Measurements from ENCODE around the gene PXYLP1.
A peak's percentile ranks its signal among the peaks of the same experiment; 100 is the strongest.

PXYLP1 gene

GRCh38 chr3:141332416-141332815 is 100.8 kb downstream of the PXYLP1 start:
- WGBS (ENCODE audit: extremely low coverage, insufficient coverage, insufficient read length) = no CpG with 5 or more reads among the region's 5 CpGs
- Histone ChIP-seq H3K4me2 (ENCODE audit: low read length) (no peak overlapping the region), H3K79me1 (ENCODE audit: low read length) (peaks cover 3% of the 10 kb centered on the region), H3K79me2 (ENCODE audit: control insufficient read depth, insufficient read depth, low read length, poor library complexity) (no peaks in the 10 kb centered on the region), H3K23ac (ENCODE audit: low read length) (no peak overlapping the region), H3K4ac (ENCODE audit: low read depth, low read length) (no peak overlapping the region), H3K18ac (ENCODE audit: low read length) (no peak overlapping the region), H3K4me1 (ENCODE audit: control insufficient read depth in 1 of 2, insufficient read depth in 2 of 2, low read length in 2 of 2) (peaks cover 4 to 11% of the 10 kb centered on the region in 2 experiments), H3K9ac (ENCODE audit: low read length) (no peak overlapping the region), H2BK120ac (ENCODE audit: insufficient read depth, low read length, poor library complexity) (no peak overlapping the region), H4K91ac (ENCODE audit: low read depth, low read length) (peak overlapping the region; percentile 30), H2BK12ac (ENCODE audit: low read length) (no peak overlapping the region), H3K4me3 (ENCODE audit: low read depth, low read length) (no peak overlapping the region), H2AFZ (ENCODE audit: insufficient read depth, low read length, poor library complexity) (no peak overlapping the region), H3K36me3 (ENCODE audit: control insufficient read depth in 1 of 2, insufficient read depth in 2 of 2, low read length in 2 of 2) (no peaks in the 10 kb centered on the region), H4K8ac (ENCODE audit: low read depth, low read length) (no peak overlapping the region), H3K27ac (ENCODE audit: low read depth, low read length) (no peak overlapping the region), H4K12ac (ENCODE audit: low read depth, low read length) (no peak overlapping the region), H3K14ac (ENCODE audit: low read length) (no peak overlapping the region), H3K9me3 (ENCODE audit: insufficient read depth, low read depth, low read length) (no peaks in the 10 kb centered on the region), H3K27me3 (ENCODE audit: insufficient read depth, low read length) (no peaks in the 10 kb centered on the region), H2AK5ac (ENCODE audit: low read length) (no peak overlapping the region), H2BK5ac (ENCODE audit: low read depth, low read length, poor library complexity) (no peak overlapping the region)
- DNase-seq = no peak

GRCh38 chr3:141333836-141334626 is 102.4 kb downstream of the PXYLP1 start:
- H3K23ac ChIP-seq (ENCODE audit: low read length) = no peak overlapping the region
- no peaks in the 10 kb centered on the region for H3K79me2 ChIP-seq (ENCODE audit: control insufficient read depth, insufficient read depth, low read length, poor library complexity)
- H3K79me1 ChIP-seq (ENCODE audit: low read length) = peaks cover 3% of the 10 kb centered on the region
- H3K9ac ChIP-seq (ENCODE audit: low read length) = no peak overlapping the region
- no peak for DNase-seq
- H4K8ac ChIP-seq (ENCODE audit: low read depth, low read length) = no peak overlapping the region
- peaks cover 4 to 11% of the 10 kb centered on the region in 2 experiments for H3K4me1 ChIP-seq (ENCODE audit: control insufficient read depth in 1 of 2, insufficient read depth in 2 of 2, low read length in 2 of 2)
- H4K12ac ChIP-seq (ENCODE audit: low read depth, low read length) = no peak overlapping the region
- H4K91ac ChIP-seq (ENCODE audit: low read depth, low read length) = no peak overlapping the region
- H3K4me3 ChIP-seq (ENCODE audit: low read depth, low read length) = no peak overlapping the region
- no peak overlapping the region for H3K14ac ChIP-seq (ENCODE audit: low read length)
- H3K27me3 ChIP-seq (ENCODE audit: insufficient read depth, low read length) = no peaks in the 10 kb centered on the region
- no peak overlapping the region for H3K4ac ChIP-seq (ENCODE audit: low read depth, low read length)
- H2BK120ac ChIP-seq (ENCODE audit: insufficient read depth, low read length, poor library complexity) = no peak overlapping the region
- no peak overlapping the region for H2AFZ ChIP-seq (ENCODE audit: insufficient read depth, low read length, poor library complexity)
- no CpG with 5 or more reads among the region's 3 CpGs for WGBS (ENCODE audit: extremely low coverage, insufficient coverage, insufficient read length)
- H2BK12ac ChIP-seq (ENCODE audit: low read length) = no peak overlapping the region
- no peak overlapping the region for H2AK5ac ChIP-seq (ENCODE audit: low read length)
- no peaks in the 10 kb centered on the region for H3K9me3 ChIP-seq (ENCODE audit: insufficient read depth, low read depth, low read length)
- no peak overlapping the region for H3K27ac ChIP-seq (ENCODE audit: low read depth, low read length)
- no peak overlapping the region for H3K4me2 ChIP-seq (ENCODE audit: low read length)
- no peak overlapping the region for H2BK5ac ChIP-seq (ENCODE audit: low read depth, low read length, poor library complexity)
- no peak overlapping the region for H3K18ac ChIP-seq (ENCODE audit: low read length)
- no peaks in the 10 kb centered on the region for H3K36me3 ChIP-seq (ENCODE audit: control insufficient read depth in 1 of 2, insufficient read depth in 2 of 2, low read length in 2 of 2)

DNA sequence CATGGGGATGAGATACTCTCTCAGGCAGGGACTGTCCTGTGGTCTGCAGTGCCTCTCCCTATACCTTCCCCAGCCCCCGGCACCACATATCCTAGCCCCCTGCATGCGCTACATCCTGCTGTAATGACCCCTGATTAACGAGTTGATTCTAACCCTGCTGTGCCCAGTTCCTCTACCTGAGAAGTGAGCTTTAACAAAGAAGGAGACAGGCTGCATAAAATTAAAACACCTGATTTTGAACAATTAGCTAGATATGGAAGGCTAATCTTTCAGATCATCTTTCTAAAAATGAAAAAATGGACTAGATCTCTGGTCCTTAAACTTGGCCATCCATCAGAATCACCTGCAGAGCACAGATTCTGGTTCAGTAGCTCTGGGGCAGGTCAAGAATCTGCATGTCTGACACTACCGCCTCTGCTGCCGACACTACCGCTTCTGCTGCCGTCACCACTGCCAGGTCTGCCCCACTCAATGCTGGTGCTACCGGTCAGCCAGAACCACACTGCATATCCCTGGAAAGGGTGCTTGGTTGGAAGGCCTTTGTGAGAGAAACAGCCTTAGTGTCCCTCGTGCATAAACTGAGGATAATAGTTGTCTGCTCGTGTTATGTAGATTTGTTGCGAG is 103.1 kb downstream of the PXYLP1 start:
- Histone ChIP-seq H3K9ac (ENCODE audit: low read length) (no peak overlapping the region), H3K79me2 (ENCODE audit: control insufficient read depth, insufficient read depth, low read length, poor library complexity) (no peaks in the 10 kb centered on the region)

GRCh38 chr3:141335531-141336061 is 104.0 kb downstream of the PXYLP1 start:
- Histone ChIP-seq H4K8ac (ENCODE audit: low read depth, low read length) (no peak overlapping the region), H2BK5ac (ENCODE audit: low read depth, low read length, poor library complexity) (no peak overlapping the region), H3K14ac (ENCODE audit: low read length) (no peak overlapping the region), H3K9ac (ENCODE audit: low read length) (no peak overlapping the region), H4K12ac (ENCODE audit: low read depth, low read length) (no peak overlapping the region), H3K4me3 (ENCODE audit: low read depth, low read length) (no peak overlapping the region), H3K9me3 (ENCODE audit: insufficient read depth, low read depth, low read length) (no peaks in the 10 kb centered on the region), H3K4me1 (ENCODE audit: control insufficient read depth in 1 of 2, insufficient read depth in 2 of 2, low read length in 2 of 2) (peaks cover 4 to 11% of the 10 kb centered on the region in 2 experiments), H3K4ac (ENCODE audit: low read depth, low read length) (no peak overlapping the region), H2AFZ (ENCODE audit: insufficient read depth, low read length, poor library complexity) (no peak overlapping the region), H3K79me1 (ENCODE audit: low read length) (peaks cover 3% of the 10 kb centered on the region), H2AK5ac (ENCODE audit: low read length) (no peak overlapping the region), H3K27me3 (ENCODE audit: insufficient read depth, low read length) (no peaks in the 10 kb centered on the region), H2BK120ac (ENCODE audit: insufficient read depth, low read length, poor library complexity) (no peak overlapping the region), H3K18ac (ENCODE audit: low read length) (no peak overlapping the region), H3K4me2 (ENCODE audit: low read length) (no peak overlapping the region), H2BK12ac (ENCODE audit: low read length) (no peak overlapping the region), H3K79me2 (ENCODE audit: control insufficient read depth, insufficient read depth, low read length, poor library complexity) (no peaks in the 10 kb centered on the region), H3K36me3 (ENCODE audit: control insufficient read depth in 1 of 2, insufficient read depth in 2 of 2, low read length in 2 of 2) (no peaks in the 10 kb centered on the region), H3K27ac (ENCODE audit: low read depth, low read length) (no peak overlapping the region), H4K91ac (ENCODE audit: low read depth, low read length) (no peak overlapping the region), H3K23ac (ENCODE audit: low read length) (no peak overlapping the region)
- no CpG with 5 or more reads among the region's 2 CpGs for WGBS (ENCODE audit: extremely low coverage, insufficient coverage, insufficient read length)
- no peak for DNase-seq

More for the DNA sequence above, 103.1 kb downstream of the PXYLP1 start:
- H3K4me1 ChIP-seq (ENCODE audit: control insufficient read depth in 1 of 2, insufficient read depth in 2 of 2, low read length in 2 of 2) = peaks cover 4 to 11% of the 10 kb centered on the region in 2 experiments
- H3K4me2 ChIP-seq (ENCODE audit: low read length) = no peak overlapping the region
- H3K27ac ChIP-seq (ENCODE audit: low read depth, low read length) = no peak overlapping the region
- H3K14ac ChIP-seq (ENCODE audit: low read length) = no peak overlapping the region
- no peak overlapping the region for H3K4ac ChIP-seq (ENCODE audit: low read depth, low read length)
- H3K79me1 ChIP-seq (ENCODE audit: low read length) = peaks cover 3% of the 10 kb centered on the region
- no peak overlapping the region for H2BK5ac ChIP-seq (ENCODE audit: low read depth, low read length, poor library complexity)
- no peak overlapping the region for H4K91ac ChIP-seq (ENCODE audit: low read depth, low read length)
- no peak overlapping the region for H3K18ac ChIP-seq (ENCODE audit: low read length)
- H2AK5ac ChIP-seq (ENCODE audit: low read length) = no peak overlapping the region
- H3K4me3 ChIP-seq (ENCODE audit: low read depth, low read length) = no peak overlapping the region
- DNase-seq = no peak
- H4K12ac ChIP-seq (ENCODE audit: low read depth, low read length) = no peak overlapping the region
- H2AFZ ChIP-seq (ENCODE audit: insufficient read depth, low read length, poor library complexity) = no peak overlapping the region
- H3K36me3 ChIP-seq (ENCODE audit: control insufficient read depth in 1 of 2, insufficient read depth in 2 of 2, low read length in 2 of 2) = no peaks in the 10 kb centered on the region
- H4K8ac ChIP-seq (ENCODE audit: low read depth, low read length) = no peak overlapping the region
- no peak overlapping the region for H3K23ac ChIP-seq (ENCODE audit: low read length)
- no peaks in the 10 kb centered on the region for H3K27me3 ChIP-seq (ENCODE audit: insufficient read depth, low read length)
- H2BK120ac ChIP-seq (ENCODE audit: insufficient read depth, low read length, poor library complexity) = no peak overlapping the region
- H3K9me3 ChIP-seq (ENCODE audit: insufficient read depth, low read depth, low read length) = no peaks in the 10 kb centered on the region
- no peak overlapping the region for H2BK12ac ChIP-seq (ENCODE audit: low read length)
- no CpG with 5 or more reads among the region's 11 CpGs for WGBS (ENCODE audit: extremely low coverage, insufficient coverage, insufficient read length)

Data from trophoblast cell (in vitro differentiated cells and primary cell).